A549 (cell line): Measurements from ENCODE around the gene BCAS3.

Source experiments
- BHLHE40 ChIP-seq: IDR thresholded peaks from 2 replicates; pipeline ENCODE4 v1.6.1; 2012; ENCODE audit warnings: low read depth, low read length, inconsistent platforms
- CHD2 ChIP-seq: fragments of 150-350 bp; IDR thresholded peaks from 2 replicates; pipeline ENCODE4 v1.6.1; 2014; ENCODE audit warnings: low read length; ENCODE audit not compliant: partially characterized antibody
- FOSB ChIP-seq: fragments of 250-450 bp; sonication (Bioruptor Pico); IDR thresholded peaks from 2 replicates; pipeline ENCODE4 v1.5.0; 2020; ENCODE audit warnings: mild to moderate bottlenecking, moderate library complexity
- HDAC2 ChIP-seq: fragments of 200-600 bp; sonication (generic); IDR thresholded peaks from 2 replicates; pipeline ENCODE4 v1.6.1; 2016
- HOXA7 ChIP-seq: fragments of 250-450 bp; sonication (Bioruptor Pico); IDR thresholded peaks from 2 replicates; pipeline ENCODE4 v1.5.0; 2020; ENCODE audit warnings: mild to moderate bottlenecking, moderate library complexity
- KDM5A ChIP-seq: fragments of 200-600 bp; sonication (generic); IDR thresholded peaks from 2 replicates; pipeline ENCODE4 v1.6.1; 2016; ENCODE audit warnings: antibody characterized with exemption, mild to moderate bottlenecking
- PHF8 ChIP-seq: fragments of 200-600 bp; sonication (generic); IDR thresholded peaks from 2 replicates; pipeline ENCODE4 v1.6.1; 2016; ENCODE audit warnings: low read depth, mild to moderate bottlenecking, antibody characterized with exemption, moderate library complexity, borderline replicate concordance
- POLR2A ChIP-seq: IDR thresholded peaks from 2 replicates; pipeline ENCODE4 v1.6.1; 2012; ENCODE audit warnings: mild to moderate bottlenecking, low read length
- RAD21 ChIP-seq, 2 experiments: fragments of >200 bp in 1 of 2; sonication (Bioruptor Twin) in 1 of 2; formaldehyde crosslinking in 1 of 2; IDR thresholded peaks in 1 of 2; conservative IDR thresholded peaks in 1 of 2; 2 replicates in 1 of 2; 3 replicates in 1 of 2; pipeline ENCODE4 v1.6.1; 2012 to 2018; ENCODE audit warnings: inconsistent platforms in 1 of 2
- SMC3 ChIP-seq: fragments of >200 bp; sonication (Bioruptor Twin); formaldehyde crosslinking; IDR thresholded peaks from 3 replicates; pipeline ENCODE4 v1.6.1; 2018; ENCODE audit warnings: inconsistent platforms
- TF ChIP-seq, protein P1 (sequence below): fragments of >200 bp; sonication (Bioruptor Twin); formaldehyde crosslinking; IDR thresholded peaks from 3 replicates; pipeline ENCODE4 v1.5.1; 2016
- TF ChIP-seq, protein P2 (sequence below): IDR thresholded peaks from 2 replicates; pipeline ENCODE4 v1.6.1; 2012

DNA sequence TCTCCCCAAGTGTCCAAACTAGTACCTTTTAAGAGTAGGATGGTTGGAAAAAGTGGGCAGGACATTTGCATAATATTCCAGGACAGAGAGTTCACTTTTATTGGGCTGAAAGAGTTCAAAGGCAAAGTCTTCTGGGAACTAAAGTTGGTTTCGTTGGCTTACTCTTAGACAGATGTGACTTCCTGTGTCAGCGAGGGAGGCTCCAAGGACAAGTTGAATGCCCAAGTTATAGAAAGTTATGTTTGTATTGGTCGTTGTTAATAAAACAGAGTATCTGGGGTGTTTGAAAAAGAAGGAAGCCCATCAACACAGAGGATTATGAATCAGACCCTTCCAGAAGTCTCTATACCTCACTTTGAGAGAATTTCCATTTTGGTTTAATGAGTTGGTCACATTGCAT lies 604.7 kb downstream of the BCAS3 start:
- no peak for TF ChIP-seq KDM5A
- TF ChIP-seq, protein P1, sequence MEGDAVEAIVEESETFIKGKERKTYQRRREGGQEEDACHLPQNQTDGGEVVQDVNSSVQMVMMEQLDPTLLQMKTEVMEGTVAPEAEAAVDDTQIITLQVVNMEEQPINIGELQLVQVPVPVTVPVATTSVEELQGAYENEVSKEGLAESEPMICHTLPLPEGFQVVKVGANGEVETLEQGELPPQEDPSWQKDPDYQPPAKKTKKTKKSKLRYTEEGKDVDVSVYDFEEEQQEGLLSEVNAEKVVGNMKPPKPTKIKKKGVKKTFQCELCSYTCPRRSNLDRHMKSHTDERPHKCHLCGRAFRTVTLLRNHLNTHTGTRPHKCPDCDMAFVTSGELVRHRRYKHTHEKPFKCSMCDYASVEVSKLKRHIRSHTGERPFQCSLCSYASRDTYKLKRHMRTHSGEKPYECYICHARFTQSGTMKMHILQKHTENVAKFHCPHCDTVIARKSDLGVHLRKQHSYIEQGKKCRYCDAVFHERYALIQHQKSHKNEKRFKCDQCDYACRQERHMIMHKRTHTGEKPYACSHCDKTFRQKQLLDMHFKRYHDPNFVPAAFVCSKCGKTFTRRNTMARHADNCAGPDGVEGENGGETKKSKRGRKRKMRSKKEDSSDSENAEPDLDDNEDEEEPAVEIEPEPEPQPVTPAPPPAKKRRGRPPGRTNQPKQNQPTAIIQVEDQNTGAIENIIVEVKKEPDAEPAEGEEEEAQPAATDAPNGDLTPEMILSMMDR: no peak
- TF ChIP-seq PHF8: no peak
- no peak for TF ChIP-seq SMC3
- TF ChIP-seq POLR2A: no peak
- no peak for TF ChIP-seq BHLHE40
- no peak for TF ChIP-seq HOXA7
- no peak for TF ChIP-seq HDAC2
- no peak for TF ChIP-seq FOSB (CRISPR knock-in tag)
- TF ChIP-seq, protein P2, sequence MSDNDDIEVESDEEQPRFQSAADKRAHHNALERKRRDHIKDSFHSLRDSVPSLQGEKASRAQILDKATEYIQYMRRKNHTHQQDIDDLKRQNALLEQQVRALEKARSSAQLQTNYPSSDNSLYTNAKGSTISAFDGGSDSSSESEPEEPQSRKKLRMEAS: no peak
- no peak for TF ChIP-seq CHD2
- no peak for TF ChIP-seq RAD21 (conservative IDR thresholded peaks at IDR 0.05 in 1 of 2, IDR thresholded peaks at IDR 0.05 in 1 of 2)
